Mesenchymal stem cell (in vitro differentiated cells and primary cell): ENCODE data around the gene NLGN1.

Experiments
- DNase-seq: peaks from one replicate; pipeline ENCODE4 v3.0.0-alpha.2; 2013
- H2AFZ ChIP-seq: one replicate; pipeline ENCODE4 v1.6.1; 2013; ENCODE audit warnings: low read depth, mild to moderate bottlenecking, control low read depth, inconsistent platforms, low read length, moderate library complexity
- H2AK5ac ChIP-seq: 2 replicates; pipeline ENCODE4 v1.6.1; 2013; ENCODE audit warnings: low read length, moderate library complexity, mild to moderate bottlenecking, inconsistent platforms; ENCODE audit not compliant: severe bottlenecking
- H2BK120ac ChIP-seq: one replicate; pipeline ENCODE4 v1.6.1; 2013; ENCODE audit warnings: low read depth, mild to moderate bottlenecking, inconsistent platforms, low read length, moderate library complexity
- H2BK12ac ChIP-seq, 2 experiments: one replicate each; pipeline ENCODE4 v1.6.1; 2013; ENCODE audit warnings: inconsistent platforms in 2 of 2, low read length in 2 of 2, mild to moderate bottlenecking in 2 of 2, moderate library complexity in 2 of 2, control low read depth in 1 of 2
- H2BK15ac ChIP-seq: one replicate; pipeline ENCODE4 v1.6.1; 2013; ENCODE audit warnings: mild to moderate bottlenecking, low read depth, inconsistent platforms; ENCODE audit not compliant: poor library complexity, severe bottlenecking
- H2BK5ac ChIP-seq: 2 replicates; pipeline ENCODE4 v1.6.1; 2013; ENCODE audit warnings: low read depth, mild to moderate bottlenecking, low read length, control low read depth, inconsistent platforms; ENCODE audit not compliant: poor library complexity, severe bottlenecking
- H3K14ac ChIP-seq, 2 experiments: one replicate each; pipeline ENCODE4 v1.6.1; 2013; ENCODE audit warnings: inconsistent platforms in 2 of 2, low read length in 2 of 2, control low read depth in 1 of 2, mild to moderate bottlenecking in 1 of 2, moderate library complexity in 1 of 2
- H3K18ac ChIP-seq, 2 experiments: one replicate each; pipeline ENCODE4 v1.6.1; 2013; ENCODE audit warnings: inconsistent platforms in 2 of 2, low read length in 2 of 2, control low read depth in 1 of 2, low read depth in 1 of 2, mild to moderate bottlenecking in 1 of 2
- H3K23ac ChIP-seq, 2 experiments: one replicate each; pipeline ENCODE4 v1.6.1; 2013; ENCODE audit warnings: inconsistent platforms in 2 of 2, low read length in 2 of 2, mild to moderate bottlenecking in 2 of 2, moderate library complexity in 2 of 2, control low read depth in 1 of 2
- H3K27ac ChIP-seq: 2 replicates; pipeline ENCODE4 v1.5.1; 2013; ENCODE audit warnings: mild to moderate bottlenecking, moderate library complexity, low read length, control low read depth, inconsistent platforms; ENCODE audit not compliant: poor library complexity, severe bottlenecking
- H3K27me3 ChIP-seq, 2 experiments: 2 replicates each; pipeline versions ENCODE4 v1.6.1 to v1.7.0; 2013; ENCODE audit warnings: low read length in 2 of 2, mild to moderate bottlenecking in 2 of 2, moderate library complexity in 2 of 2, control low read depth in 1 of 2, inconsistent platforms in 1 of 2; ENCODE audit not compliant: control insufficient read depth in 1 of 2, insufficient read depth in 1 of 2
- H3K36me3 ChIP-seq, 2 experiments: 2 replicates each; pipeline versions ENCODE4 v1.6.1 to v1.7.0; 2013; ENCODE audit warnings: low read length in 2 of 2, control low read depth in 1 of 2, inconsistent platforms in 1 of 2, low read depth in 1 of 2, mild to moderate bottlenecking in 1 of 2; ENCODE audit not compliant: insufficient read depth in 2 of 2, control insufficient read depth in 1 of 2
- H3K4ac ChIP-seq, 2 experiments: one replicate each; pipeline ENCODE4 v1.6.1; 2013; ENCODE audit warnings: inconsistent platforms in 2 of 2, low read length in 2 of 2, mild to moderate bottlenecking in 2 of 2, moderate library complexity in 2 of 2, control low read depth in 1 of 2, low read depth in 1 of 2
- H3K4me1 ChIP-seq: 2 replicates; pipeline ENCODE4 v1.6.1; 2013; ENCODE audit warnings: low read depth, low read length, control low read depth; ENCODE audit not compliant: control insufficient read depth, insufficient read depth
- H3K4me2 ChIP-seq: 2 replicates; pipeline ENCODE4 v1.6.1; 2013; ENCODE audit warnings: low read length, mild to moderate bottlenecking, inconsistent platforms; ENCODE audit not compliant: poor library complexity, severe bottlenecking
- H3K4me3 ChIP-seq, 2 experiments: 2 replicates each; pipeline versions ENCODE4 v1.5.1 to v1.7.0; 2013; ENCODE audit warnings: low read length in 2 of 2, mild to moderate bottlenecking in 2 of 2, control low read depth in 1 of 2, low read depth in 1 of 2; ENCODE audit not compliant: insufficient read depth in 1 of 2
- H3K79me1 ChIP-seq: replicated peaks from 2 replicates; pipeline ENCODE4 v1.6.1; 2013; ENCODE audit warnings: mild to moderate bottlenecking, control low read depth, low read length, inconsistent platforms; ENCODE audit not compliant: poor library complexity, severe bottlenecking
- H3K9ac ChIP-seq: 2 replicates; pipeline ENCODE4 v1.7.0; 2013; ENCODE audit warnings: mild to moderate bottlenecking, low read length, moderate library complexity
- H3K9me3 ChIP-seq: 2 replicates; pipeline ENCODE4 v1.7.0; 2013; ENCODE audit warnings: mild to moderate bottlenecking, low read length; ENCODE audit not compliant: control insufficient read depth
- H4K8ac ChIP-seq: one replicate; pipeline ENCODE4 v1.6.1; 2013; ENCODE audit warnings: inconsistent platforms, mild to moderate bottlenecking, low read length, moderate library complexity
- H4K91ac ChIP-seq: one replicate; pipeline ENCODE4 v1.6.1; 2013; ENCODE audit warnings: mild to moderate bottlenecking, low read length, inconsistent platforms
- WGBS: methylation state at CpG from one replicate; pipeline ENCODE4 v1.1.7; 2013; ENCODE audit warnings: mixed read lengths; 5-methylcytosine and 5-hydroxymethylcytosine counted together

NLGN1 gene

DNA sequence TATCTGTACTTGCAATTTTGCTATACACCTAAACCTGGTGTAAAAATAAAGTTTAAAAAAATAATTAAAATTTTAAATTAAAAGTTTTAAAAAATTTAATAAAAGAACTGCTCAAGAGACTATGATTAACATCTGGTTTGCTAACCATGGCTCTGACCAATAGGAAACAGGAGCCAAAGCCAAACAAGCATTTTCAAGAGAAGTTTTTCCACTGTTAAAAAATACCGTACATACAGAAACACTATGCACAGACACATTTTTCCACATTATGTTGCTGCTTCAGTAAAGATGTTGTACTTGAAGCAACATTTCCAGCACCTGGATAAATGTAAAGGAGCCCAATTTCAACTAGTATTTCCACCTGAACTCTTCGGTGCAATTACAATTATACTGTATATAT, 917.7 kb downstream of the NLGN1 start:
- no peak overlapping the region for H3K23ac ChIP-seq
- no peaks in the 10 kb centered on the region for H3K79me1 ChIP-seq
- no peaks in the 10 kb centered on the region for H3K27me3 ChIP-seq
- no peak overlapping the region for H4K91ac ChIP-seq
- no peak overlapping the region for H2BK15ac ChIP-seq
- no peak overlapping the region for H3K4me3 ChIP-seq
- H2BK120ac ChIP-seq = no peak overlapping the region
- no peak for DNase-seq
- H2BK12ac ChIP-seq = no peak overlapping the region
- H3K27ac ChIP-seq = no peak overlapping the region
- no peak overlapping the region for H3K9ac ChIP-seq
- no peak overlapping the region for H3K4ac ChIP-seq
- H3K9me3 ChIP-seq = peaks cover 4% of the 10 kb centered on the region
- H2AFZ ChIP-seq = no peak overlapping the region
- no peaks in the 10 kb centered on the region for H3K36me3 ChIP-seq
- H3K18ac ChIP-seq = no peak overlapping the region
- WGBS = 85% methylated on average over 2 of the region's 2 CpGs
- H4K8ac ChIP-seq = no peak overlapping the region
- peaks cover 1% of the 10 kb centered on the region for H3K4me1 ChIP-seq
- no peak overlapping the region for H2BK5ac ChIP-seq
- no peak overlapping the region for H3K14ac ChIP-seq
- no peak overlapping the region for H2AK5ac ChIP-seq
- no peak overlapping the region for H3K4me2 ChIP-seq

DNA sequence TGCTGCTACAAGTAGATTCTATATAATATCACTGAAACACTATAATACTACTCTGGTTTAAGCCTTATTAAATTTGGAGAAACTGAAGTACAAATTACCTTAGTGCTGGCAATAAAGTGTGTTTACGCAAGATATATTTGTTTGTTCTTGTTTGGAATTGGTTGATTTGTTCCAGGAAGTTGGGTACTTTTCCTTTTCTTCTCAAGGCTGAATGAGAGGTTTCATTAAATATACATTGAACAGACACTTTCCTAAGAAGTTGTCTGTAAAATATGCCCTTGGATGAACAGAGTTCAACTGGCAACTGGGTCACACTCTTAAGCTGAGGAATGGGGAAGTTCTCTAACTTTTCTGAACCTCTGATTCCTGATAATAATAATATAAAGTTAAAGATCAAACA, 919.5 kb downstream of the NLGN1 start:
- no peaks in the 10 kb centered on the region for H3K79me1 ChIP-seq

GRCh38 chr3:174318181-174318580, 920.6 kb downstream of the NLGN1 start:
- H3K27ac ChIP-seq = no peak overlapping the region
- H3K4me3 ChIP-seq = no peak overlapping the region
- H3K36me3 ChIP-seq = no peaks in the 10 kb centered on the region
- H3K18ac ChIP-seq = no peak overlapping the region
- no peak overlapping the region for H3K9ac ChIP-seq
- WGBS = 93% methylated on average over 3 of the region's 4 CpGs
- no peak overlapping the region for H2BK120ac ChIP-seq
- no peak overlapping the region for H3K4ac ChIP-seq
- no peak overlapping the region for H3K14ac ChIP-seq
- H3K4me2 ChIP-seq = no peak overlapping the region
- no peak overlapping the region for H2BK15ac ChIP-seq
- H2AK5ac ChIP-seq = no peak overlapping the region
- H3K27me3 ChIP-seq = no peaks in the 10 kb centered on the region
- DNase-seq = no peak
- peaks cover 1% of the 10 kb centered on the region for H3K4me1 ChIP-seq
- no peak overlapping the region for H2BK5ac ChIP-seq
- no peaks in the 10 kb centered on the region for H3K79me1 ChIP-seq
- peaks cover 13% of the 10 kb centered on the region for H3K9me3 ChIP-seq
- no peak overlapping the region for H4K91ac ChIP-seq
- no peak overlapping the region for H2AFZ ChIP-seq
- H3K23ac ChIP-seq = no peak overlapping the region
- no peak overlapping the region for H4K8ac ChIP-seq
- no peak overlapping the region for H2BK12ac ChIP-seq

More for the DNA sequence above, 919.5 kb downstream of the NLGN1 start:
- H3K36me3 ChIP-seq = no peaks in the 10 kb centered on the region
- H2AFZ ChIP-seq = no peak overlapping the region
- no peak overlapping the region for H2BK15ac ChIP-seq
- H4K8ac ChIP-seq = no peak overlapping the region
- 100% methylated on average over 1 of the region's 1 CpG for WGBS
- H3K4me1 ChIP-seq = peaks cover 1% of the 10 kb centered on the region
- H3K18ac ChIP-seq = no peak overlapping the region
- no peak overlapping the region for H3K14ac ChIP-seq
- no peak overlapping the region for H4K91ac ChIP-seq
- no peak overlapping the region for H3K4me2 ChIP-seq
- H2BK12ac ChIP-seq = no peak overlapping the region
- H2AK5ac ChIP-seq = no peak overlapping the region
- no peak overlapping the region for H3K27ac ChIP-seq
- H2BK120ac ChIP-seq = no peak overlapping the region
- H3K9ac ChIP-seq = no peak overlapping the region
- H3K4me3 ChIP-seq = no peak overlapping the region
- peaks cover 13% of the 10 kb centered on the region for H3K9me3 ChIP-seq
- no peak overlapping the region for H2BK5ac ChIP-seq
- H3K27me3 ChIP-seq = no peaks in the 10 kb centered on the region
- DNase-seq = peak; percentile 21
- no peak overlapping the region for H3K23ac ChIP-seq
- no peak overlapping the region for H3K4ac ChIP-seq

DNA sequence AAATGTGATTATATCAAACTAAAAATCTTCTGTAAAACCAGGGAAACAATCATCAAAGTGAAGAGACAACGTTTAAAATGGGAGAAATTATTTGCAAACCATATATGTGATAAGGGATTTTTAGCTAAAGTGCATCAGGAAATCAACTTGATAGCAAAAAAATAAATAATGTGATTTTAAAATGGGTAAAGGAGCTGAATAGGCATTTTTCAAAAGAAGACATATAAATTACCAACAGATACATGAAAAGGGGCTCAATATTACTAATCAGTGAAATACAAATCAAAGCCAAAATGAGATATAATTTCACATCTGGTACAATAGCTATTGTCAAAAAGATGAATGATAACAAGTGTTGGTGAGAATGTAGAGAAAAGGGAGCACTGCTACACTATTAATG, 924.0 kb downstream of the NLGN1 start:
- H2BK12ac ChIP-seq = no peak overlapping the region

More for the DNA sequence above, 924.0 kb downstream of the NLGN1 start:
- no peak overlapping the region for H2AFZ ChIP-seq
- no peak overlapping the region for H3K27ac ChIP-seq
- H2BK15ac ChIP-seq = no peak overlapping the region
- H3K4me2 ChIP-seq = no peak overlapping the region
- H2AK5ac ChIP-seq = no peak overlapping the region
- no peak overlapping the region for H3K4ac ChIP-seq
- no peaks in the 10 kb centered on the region for H3K79me1 ChIP-seq
- no peak overlapping the region for H3K14ac ChIP-seq
- no peak overlapping the region for H4K8ac ChIP-seq
- H4K91ac ChIP-seq = no peak overlapping the region
- no peak overlapping the region for H3K23ac ChIP-seq
- H3K4me1 ChIP-seq = peaks cover 1% of the 10 kb centered on the region
- H3K9me3 ChIP-seq = peaks cover 13% of the 10 kb centered on the region
- H3K27me3 ChIP-seq = no peaks in the 10 kb centered on the region
- WGBS = no CpG with 5 or more reads among the region's 1 CpG
- H2BK120ac ChIP-seq = no peak overlapping the region
- no peaks in the 10 kb centered on the region for H3K36me3 ChIP-seq
- no peak overlapping the region for H3K4me3 ChIP-seq
- no peak overlapping the region for H3K9ac ChIP-seq
- no peak for DNase-seq
- H3K18ac ChIP-seq = no peak overlapping the region
- no peak overlapping the region for H2BK5ac ChIP-seq
